HG03159 (cell line): ENCODE data around the gene DCTPP1.
"Not testable (repeated sequence)": the region's sequence is repeated elsewhere in the genome, so short reads cannot be mapped to it uniquely, and the experiment has no call there.

Experiments
- ATAC-seq: cut with Tn5 transposase; IDR thresholded peaks from one replicate; pipeline ENCODE4 v1.9.1; 2021; ENCODE audit warnings: mild to moderate bottlenecking, moderate library complexity; ENCODE audit not compliant: unreplicated experiment

Gene DCTPP1

DNA sequence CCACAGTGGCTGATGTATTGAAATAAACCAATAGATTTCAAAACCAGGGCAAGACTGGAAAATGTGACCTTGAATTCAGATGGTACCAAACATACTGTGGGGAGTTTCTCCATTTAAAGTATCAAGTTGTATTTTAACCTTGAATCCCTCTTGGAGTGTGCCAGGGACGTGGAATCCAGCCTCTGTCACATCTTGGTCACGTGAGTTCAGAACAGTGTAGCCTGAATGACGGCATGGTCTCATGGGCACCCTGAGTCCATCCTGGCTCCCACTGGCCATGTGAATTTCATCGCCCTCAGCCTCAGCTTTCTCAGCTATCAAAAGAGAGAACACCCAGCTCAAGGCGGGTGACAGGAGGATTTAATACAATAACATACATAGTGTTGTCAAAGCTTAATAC, 15.7 kb downstream of the DCTPP1 start:
- no peak for ATAC-seq

DNA sequence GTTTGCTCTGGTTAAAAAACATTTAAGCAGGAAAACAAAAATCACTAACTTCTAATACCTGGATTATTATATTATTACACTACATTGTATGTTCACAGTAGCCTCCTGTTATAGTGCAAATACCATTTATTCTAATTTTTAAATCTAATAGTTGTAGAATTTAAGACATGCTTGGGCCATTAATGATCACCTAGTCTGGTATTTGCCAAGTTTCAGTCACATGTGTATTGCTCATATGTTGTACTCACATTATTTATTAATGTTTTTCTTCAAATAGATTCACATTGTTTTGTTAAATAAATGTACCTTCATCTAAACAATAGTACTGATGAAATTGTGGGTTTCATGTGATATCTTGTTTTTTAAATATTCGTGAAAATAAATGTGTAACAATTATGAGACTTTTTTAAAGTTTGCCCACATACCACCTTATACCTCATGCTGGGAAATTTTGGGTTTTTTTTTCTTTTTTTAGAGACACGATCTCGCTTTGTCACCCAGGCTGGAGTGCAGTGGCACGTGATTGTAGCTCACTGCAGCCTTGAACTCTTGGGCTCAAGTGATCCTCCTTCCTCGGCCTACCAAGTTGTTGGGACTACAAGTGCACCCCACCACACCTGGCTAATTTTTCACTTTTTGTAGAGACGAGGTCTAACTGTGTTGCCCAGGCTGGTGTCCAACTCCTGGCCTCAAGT, 16.6 kb downstream of the DCTPP1 start:
- no peak for ATAC-seq

DNA sequence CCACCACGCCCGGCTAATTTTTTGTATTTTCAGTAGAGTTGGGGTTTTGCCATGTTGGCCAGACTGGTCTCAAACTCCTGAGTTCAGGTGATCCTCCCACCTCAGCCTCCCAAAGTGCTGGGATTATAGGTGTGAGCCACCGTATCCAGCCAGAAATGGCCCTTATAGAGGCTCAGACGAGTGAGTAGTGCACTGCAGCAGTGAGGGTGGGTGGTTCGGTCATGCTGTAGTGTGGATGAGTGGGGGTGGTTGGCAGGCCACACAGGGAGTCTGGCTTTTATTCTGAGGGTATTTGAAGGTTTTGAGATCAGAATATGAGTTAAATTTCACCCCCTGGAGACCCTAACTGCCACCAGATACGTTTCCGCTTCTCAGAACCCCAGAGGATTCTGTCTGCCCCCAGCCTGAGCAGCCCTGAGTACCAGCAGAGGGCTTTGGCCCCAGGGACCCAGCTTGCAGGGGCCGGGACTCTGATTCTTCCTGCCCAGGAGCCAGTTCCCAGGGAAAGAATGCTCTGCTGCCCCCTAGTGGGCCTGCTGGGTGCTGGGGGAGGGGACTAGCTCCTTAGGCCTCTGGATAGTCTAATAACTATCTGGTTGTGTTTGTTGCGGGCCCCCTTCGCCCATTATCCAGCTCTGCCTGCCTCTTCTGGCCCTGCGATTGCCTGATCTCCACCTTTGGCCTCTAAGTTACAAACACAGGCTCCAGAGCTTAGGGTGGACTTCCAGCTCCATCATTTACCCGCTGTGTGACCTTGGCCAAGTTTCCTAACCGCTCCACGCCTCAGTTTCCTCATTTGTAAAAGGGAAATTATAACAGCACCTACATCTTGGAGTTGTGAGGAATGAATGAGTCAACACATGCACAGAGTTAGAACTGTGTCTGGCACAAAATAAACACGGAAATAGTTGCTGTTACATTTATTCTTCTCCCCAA, 20.4 kb downstream of the DCTPP1 start:
- no peak for ATAC-seq

DNA sequence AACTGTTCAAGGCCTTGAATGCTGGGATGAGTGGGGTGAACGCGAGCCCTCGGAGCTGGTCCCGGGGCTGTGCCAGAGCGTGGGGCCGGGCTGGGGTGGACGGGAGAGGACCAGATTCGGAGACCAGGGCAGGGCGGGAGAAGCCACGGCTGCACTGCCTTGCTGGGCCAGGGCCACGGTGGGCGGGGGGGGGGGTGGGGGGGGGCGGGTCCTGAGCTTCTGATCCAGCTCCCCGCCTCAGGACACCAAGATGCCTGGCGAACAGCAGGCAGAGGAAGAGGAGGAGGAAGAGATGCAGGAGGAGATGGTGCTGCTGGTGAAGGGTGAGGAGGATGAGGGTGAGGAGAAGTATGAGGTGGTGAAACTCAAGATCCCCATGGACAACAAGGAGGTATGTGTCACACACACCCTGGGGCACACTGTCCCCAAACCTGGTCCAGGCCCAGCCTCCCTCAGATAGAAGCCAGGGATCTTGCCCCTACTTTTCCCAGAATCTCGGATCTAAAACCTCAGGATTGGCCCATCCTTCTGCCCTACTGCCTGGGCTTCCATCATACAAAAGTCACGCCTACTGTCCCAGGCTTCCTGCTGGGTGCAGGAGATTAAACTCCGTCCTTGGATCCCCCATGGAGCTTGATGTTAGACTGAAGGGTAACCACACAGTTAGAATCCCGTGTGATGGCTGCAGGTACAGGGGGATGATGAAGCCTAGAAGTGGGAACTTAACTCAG, 21.9 kb downstream of the DCTPP1 start:
- ATAC-seq: no peak

DNA sequence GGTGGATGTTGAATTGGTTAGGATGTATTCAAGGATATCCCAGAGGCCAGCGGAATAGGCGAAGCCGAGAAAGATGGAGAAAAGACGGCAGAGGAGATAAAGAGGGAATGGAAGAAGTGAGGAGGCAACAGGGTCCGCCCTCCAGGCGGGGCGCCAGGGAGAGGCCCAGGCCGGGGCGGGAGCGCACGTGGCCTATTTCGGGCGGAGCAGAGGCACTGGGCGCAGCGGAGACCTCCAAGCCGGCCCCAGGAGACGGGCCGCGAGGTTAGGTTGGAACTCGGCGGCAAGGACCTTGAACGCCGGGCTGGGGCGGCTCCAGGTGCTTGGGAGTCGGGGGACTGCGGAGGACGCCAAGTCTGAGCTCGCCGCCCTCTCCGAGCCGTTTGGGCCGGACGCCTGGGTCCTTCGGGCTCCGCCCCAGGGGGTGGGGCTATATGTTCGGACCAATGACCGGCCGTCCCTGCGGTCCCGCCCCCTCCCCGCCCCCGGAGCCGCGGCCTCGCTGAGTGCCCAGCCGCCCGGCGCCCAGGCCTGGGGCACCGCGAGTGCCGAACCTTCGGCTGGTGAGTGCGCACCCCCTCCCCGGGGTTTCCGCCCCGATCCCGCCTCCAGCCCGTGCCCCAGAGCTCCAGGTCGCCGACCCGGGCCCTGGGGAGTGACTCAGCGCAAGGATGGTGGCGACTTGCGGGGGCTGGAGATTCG, 22.6 kb downstream of the DCTPP1 start, which contains the start of gene ZNF771:
TSS of gene ZNF771 (plus strand) at position 505 of the 702 bp plus-strand sequence. CDS start 448 bp downstream, outside the sequence.
- peak; percentile 76 for ATAC-seq

DNA sequence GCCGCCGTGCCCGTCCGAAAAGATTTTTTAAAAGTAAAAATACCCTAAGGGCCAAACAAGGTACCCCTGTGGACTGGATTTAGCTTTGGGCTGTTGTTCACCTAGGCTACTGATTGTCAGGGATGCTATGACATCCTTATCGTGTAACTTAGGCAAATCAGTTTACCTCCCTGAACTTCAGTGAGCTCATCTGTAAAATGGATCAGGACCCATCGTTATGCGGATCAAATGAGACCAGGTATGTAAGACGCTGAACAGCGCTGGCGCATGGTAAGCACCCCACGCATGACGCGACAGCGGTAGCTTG, 23.1 kb downstream of the DCTPP1 start:
- ATAC-seq: no peak

DNA sequence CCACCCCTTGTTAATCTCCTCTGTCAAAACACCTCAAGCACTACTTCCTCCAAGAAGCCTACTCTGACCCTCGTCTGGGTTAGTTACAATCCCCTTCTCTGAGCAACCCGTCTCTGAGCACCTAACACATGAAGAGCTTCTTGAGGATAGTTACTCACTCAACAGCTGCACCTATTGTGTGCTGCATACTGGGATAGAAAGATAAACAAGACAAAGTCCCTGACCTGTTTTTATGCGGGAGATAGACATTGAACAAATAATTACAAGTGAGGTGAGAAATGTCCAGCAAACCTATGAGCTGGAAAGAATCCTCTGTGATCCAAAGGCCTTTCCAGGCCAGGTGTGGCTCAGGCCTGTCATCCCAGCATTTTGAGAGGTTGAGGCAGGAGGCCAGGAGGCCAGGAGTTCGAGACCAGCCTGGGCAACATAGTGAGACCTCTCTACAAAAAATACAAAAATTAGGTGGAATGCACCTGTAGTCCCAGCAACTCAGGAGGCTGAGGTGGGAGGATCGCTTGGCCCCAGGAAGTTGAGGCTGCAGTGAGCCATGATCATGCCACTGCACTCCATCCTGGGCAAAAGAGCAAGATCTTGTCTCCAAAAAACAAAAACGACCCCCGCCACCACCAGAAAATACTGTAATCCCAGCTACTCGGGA, 27.9 kb downstream of the DCTPP1 start:
- ATAC-seq: no peak

DNA sequence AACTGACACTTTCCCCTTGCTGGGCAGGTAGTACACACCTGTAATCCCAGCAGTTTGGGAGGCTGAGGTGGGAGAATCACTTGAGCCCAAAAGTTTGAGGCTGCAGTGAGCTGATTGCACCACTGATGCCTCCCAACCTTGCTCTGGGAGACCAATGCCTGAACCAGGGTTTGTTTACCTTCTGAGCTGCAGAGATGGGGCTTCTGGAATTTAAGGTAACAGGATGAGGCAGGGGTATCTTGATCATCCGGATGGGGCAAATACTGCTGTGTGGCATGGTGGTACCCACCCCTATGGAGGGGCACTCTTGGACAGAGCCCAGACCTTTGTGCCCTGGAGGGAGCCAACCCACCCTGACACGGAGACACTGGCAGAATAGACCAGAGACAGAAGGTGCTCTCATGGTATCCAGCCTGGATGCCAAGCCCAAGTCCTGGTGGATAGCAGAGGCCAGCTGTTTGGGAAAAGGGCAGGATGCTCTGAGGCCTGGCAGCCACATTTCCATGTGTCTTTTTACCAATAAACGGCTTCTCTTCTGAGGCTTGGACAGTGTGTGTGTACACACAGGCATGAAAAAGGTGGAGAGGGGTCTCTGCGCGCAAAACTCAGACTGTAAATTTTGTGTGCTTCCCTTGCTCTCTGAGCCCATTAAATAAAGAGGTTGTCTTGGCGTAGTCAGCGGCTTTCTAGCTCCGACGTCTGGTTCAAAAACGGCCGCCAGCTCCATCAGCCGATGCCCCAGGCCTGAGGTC, 30.2 kb downstream of the DCTPP1 start:
- no peak for ATAC-seq

DNA sequence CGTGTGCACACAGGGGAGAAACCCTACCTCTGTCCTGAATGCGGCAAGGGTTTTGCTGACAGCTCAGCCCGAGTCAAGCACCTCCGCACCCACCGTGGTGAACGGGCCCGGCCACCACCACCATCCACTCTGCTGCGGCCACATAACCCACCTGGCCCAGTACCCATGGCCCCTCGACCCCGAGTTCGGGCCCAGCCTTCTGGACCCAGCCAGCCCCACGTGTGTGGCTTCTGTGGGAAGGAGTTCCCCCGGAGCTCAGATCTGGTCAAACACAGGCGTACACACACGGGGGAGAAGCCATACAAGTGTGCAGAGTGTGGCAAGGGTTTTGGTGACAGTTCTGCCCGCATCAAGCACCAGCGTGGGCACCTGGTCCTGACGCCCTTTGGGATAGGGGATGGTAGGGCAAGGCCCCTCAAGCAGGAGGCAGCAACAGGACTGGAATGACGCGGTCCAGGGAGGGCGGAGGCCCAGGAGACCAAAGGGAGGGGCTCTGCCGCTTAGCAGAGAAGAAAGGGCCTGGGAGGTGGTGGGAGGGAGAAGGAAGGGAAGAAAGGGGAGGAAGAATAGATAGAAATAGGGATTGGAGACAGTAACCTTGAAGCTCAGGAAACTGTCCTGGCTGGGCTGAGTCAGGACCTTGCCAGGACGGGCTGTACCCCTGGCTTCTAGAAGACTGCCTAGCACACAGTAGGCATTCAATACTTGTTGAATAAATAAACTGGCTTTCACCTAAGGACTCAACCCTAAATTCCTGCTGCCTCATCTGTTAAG, 31.0 kb downstream of the DCTPP1 start:
- no peak for ATAC-seq

DNA sequence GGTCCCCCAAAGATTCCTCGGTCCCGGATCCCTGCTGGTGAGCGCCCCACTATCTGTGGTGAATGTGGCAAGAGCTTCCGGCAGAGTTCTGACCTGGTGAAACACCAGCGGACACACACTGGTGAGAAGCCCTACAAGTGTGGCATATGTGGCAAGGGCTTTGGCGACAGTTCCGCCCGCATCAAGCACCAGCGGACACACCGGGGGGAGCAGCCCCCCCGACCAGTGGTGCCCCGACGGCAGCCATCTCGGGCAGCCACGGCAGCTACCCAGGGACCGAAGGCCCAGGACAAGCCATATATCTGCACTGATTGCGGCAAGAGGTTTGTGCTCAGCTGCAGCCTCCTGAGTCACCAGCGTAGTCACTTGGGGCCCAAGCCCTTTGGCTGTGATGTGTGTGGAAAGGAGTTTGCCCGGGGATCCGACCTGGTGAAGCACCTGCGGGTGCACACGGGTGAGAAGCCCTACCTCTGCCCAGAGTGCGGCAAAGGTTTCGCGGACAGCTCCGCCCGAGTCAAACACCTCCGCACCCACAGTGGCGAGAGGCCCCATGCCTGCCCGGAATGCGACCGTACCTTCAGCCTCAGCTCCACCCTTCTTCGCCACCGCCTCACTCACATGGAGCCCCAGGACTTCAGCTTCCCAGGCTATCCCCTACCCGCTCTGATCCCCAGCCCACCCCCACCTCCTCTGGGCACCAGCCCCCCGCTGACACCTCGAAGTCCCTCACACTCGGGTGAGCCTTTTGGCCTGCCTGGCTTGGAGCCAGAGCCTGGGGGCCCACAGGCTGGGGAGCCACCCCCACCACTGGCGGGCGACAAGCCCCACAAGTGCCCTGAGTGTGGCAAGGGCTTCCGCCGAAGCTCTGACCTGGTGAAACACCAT, 31.8 kb downstream of the DCTPP1 start:
- no peak for ATAC-seq

DNA sequence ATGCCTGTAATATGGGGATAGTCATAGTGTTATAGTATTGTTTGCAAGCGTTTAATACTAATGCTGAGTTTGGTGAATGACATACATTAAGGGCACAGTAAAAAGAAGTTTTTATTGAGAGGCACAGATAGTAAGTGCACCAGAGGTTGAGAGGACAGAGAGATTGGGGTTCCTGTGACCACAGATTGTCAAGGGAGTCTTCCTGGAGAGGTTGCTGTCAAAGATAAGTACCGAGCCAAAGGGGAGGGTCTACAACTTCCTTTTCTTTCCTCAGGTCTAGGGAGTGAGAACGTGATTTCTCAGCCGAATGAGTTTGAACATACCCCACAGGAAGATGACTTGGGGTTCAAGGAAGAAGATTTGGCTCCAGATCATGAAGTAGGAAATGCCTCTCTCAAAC, 32.8 kb downstream of the DCTPP1 start:
- no peak for ATAC-seq

DNA sequence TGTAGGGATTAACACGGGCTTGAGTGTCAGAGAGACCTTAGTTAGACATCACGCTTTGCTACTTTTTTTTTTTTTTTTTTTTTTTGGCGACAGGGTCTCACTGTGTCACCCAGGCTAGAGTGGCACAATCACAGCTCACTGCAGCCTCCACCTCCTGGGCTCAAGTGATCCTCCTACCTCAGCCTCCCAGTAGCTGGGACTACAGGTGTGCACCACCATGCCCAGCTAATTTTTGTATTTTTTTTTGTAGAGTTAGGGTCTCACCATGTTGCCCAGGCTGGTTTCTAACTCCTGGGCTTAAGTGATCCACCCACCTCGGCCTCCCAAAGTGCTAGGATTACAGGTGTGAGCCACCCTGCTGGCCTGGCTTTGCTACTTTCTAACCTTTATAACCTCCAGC, 33.2 kb downstream of the DCTPP1 start:
- ATAC-seq: not testable (repeated sequence)

DNA sequence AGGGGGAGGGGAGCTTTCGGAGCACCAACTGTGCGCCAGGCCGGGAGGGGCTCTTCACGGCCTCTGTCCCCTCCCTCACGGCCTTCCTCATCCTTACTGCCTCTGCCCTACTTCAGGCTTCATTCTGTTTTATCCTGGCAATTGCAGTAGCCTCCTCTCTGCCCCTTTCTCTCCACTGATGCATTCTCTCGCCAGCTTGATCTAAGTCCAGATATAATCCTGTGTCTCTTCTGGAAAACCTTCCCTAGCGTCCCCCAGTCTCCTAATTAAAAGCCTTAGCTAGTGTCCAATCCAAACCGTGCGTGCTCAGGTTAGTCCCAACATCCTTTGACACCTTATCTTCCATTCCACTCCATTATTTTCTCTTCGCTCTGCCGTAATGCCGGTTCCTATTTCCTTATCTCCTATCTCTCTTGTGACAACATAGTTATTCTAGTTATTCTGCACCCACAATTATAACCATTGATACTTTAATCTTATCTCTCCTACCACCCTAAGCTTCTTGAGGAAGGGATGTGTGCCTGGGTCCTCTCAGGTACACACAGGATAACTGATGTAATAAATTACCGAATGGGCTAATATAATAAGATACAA, 33.7 kb downstream of the DCTPP1 start:
- ATAC-seq: no peak

DNA sequence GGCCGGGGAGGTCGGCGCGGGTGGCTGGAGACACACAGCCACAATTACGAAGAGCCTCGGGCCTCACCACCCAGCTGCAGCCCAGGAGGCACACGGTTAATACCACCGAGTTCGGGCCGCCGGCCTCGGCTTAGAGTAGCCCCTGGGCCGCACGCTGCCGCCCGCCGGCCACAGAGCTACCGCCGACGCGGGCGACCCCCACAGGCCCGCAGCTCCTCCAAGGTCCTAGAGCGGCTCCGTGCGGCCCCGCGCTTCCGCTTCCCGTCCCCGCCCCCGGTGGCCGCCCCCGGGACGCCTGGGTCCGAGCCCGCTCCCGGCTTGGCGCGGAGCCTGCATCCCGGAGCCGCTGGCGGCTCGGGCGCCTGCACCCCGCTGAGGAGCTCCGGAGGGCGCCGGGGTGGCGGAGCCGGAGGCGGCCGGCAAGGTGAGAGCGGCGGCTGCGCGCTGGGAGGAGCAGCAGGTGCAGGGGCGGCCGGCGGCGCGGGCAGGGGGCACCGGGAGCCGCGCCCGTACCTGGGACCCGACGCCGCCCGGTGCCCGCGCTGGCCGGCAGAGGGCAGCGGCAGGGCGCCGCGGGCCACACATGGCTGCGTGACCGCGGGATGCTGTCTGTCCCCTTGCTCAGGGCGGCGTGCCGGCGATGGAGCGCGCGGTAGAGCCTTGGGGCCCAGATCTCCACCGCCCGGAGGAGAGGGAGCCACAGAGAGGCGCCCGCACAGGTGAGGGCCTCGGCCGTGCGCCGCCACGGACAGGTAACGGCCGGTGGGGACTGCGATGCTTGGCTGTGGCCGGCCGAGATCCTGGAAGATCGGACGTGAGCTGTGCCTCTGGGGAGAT, 34.5 kb downstream of the DCTPP1 start, which contains the start of gene ZNF48:
TSS of gene ZNF48 (plus strand) at position 266 of the 837 bp plus-strand sequence. CDS start at position 641, 375 bp downstream.
- ATAC-seq: peak; percentile 65

DNA sequence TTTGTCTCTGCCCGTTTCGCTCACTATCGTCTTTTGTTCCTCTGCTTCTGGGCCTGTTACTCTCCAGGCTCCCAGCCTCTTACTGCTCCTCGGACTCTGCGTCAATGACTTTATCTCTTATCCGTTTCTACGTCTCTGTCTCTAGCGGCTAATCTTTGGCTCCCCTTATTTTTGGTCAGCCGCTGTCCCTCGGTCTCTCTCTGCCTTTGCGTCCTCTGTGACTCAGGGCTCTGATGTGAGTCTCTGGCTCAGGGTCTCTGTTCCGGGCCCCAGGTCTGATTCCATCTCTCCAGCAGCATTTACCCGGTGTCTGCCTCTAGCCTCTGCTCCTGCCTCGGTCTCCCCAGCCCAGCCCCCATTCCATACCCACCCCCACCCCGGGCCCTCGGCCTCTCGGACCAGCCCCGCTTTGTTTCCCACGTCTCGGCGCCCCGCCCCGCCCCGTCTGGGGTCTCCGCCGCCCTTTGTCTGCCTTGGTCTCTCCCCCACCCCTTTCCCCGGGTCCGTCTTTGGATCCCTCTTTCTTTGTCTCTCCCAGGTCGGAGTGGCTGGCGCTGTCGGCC, 35.2 kb downstream of the DCTPP1 start:
- no peak for ATAC-seq

DNA sequence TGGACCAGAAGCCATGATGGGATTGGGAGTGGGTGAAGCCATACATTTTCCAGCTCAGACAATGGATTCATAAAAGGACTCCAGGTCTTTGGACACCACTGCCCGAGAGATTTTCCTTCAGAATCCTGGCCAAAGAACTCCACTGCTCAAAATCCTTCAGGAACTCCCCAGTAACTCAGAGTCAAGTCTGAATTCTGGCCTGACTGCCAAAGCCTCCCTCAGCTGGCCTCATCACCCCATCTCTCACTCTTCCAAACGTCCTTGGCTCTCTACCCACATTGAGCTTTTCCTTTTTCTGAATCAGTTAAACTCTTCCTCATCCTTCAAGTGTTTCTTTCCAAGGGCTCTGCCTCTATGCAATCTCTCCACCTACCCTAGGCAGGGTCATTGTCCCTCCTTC, 46.3 kb downstream of the DCTPP1 start:
- ATAC-seq: no peak
